DOHH2 (cell line): ENCODE data around the gene SLCO2A1.

ENCODE experiments used
- H3F3A ChIP-seq: fragments of 200-600 bp; sonication (generic), shearing (Covaris generic); 2 replicates; pipeline ENCODE4 v1.6.0; 2016; ENCODE audit warnings: antibody characterized with exemption, mild to moderate bottlenecking; ENCODE audit not compliant: control insufficient read depth, insufficient read depth
- H3K27ac ChIP-seq: fragments of 200-600 bp; sonication (generic); 2 replicates; pipeline ENCODE4 v1.5.1; 2014; ENCODE audit warnings: low read depth, mild to moderate bottlenecking, low read length, moderate library complexity
- H3K27me3 ChIP-seq: fragments of 200-600 bp; sonication (generic); 2 replicates; pipeline ENCODE4 v1.6.1; 2014; ENCODE audit warnings: mild to moderate bottlenecking, low read length, mixed read lengths; ENCODE audit not compliant: control insufficient read depth
- H3K36me3 ChIP-seq: fragments of 200-600 bp; sonication (generic); 2 replicates; pipeline ENCODE4 v1.6.1; 2014; ENCODE audit warnings: mild to moderate bottlenecking, low read length, moderate library complexity, mixed read lengths; ENCODE audit not compliant: control insufficient read depth
- H3K4me1 ChIP-seq: fragments of 200-600 bp; sonication (generic); 2 replicates; pipeline ENCODE4 v1.6.1; 2014; ENCODE audit warnings: mild to moderate bottlenecking, low read length, mixed read lengths; ENCODE audit not compliant: control insufficient read depth
- H3K4me2 ChIP-seq: fragments of 200-600 bp; sonication (generic); 2 replicates; pipeline ENCODE4 v1.6.0; 2014; ENCODE audit warnings: mild to moderate bottlenecking, low read length, moderate library complexity
- H3K4me3 ChIP-seq: fragments of 200-600 bp; sonication (generic); 2 replicates; pipeline ENCODE4 v1.5.1; 2014; ENCODE audit warnings: mild to moderate bottlenecking, low read length, mixed read lengths
- H3K79me2 ChIP-seq: fragments of 200-600 bp; sonication (generic); 2 replicates; pipeline ENCODE4 v1.6.1; 2014; ENCODE audit warnings: mild to moderate bottlenecking, low read length, mixed read lengths; ENCODE audit not compliant: control insufficient read depth
- H3K9me2 ChIP-seq: fragments of 200-600 bp; sonication (generic); replicated peaks from 2 replicates; pipeline ENCODE4 v1.6.1; 2014; ENCODE audit warnings: mild to moderate bottlenecking, low read length, mixed read lengths; ENCODE audit not compliant: control insufficient read depth
- H3K9me3 ChIP-seq: fragments of 200-600 bp; sonication (generic); 2 replicates; pipeline ENCODE4 v1.6.1; 2014; ENCODE audit warnings: antibody characterized with exemption, low read length, mixed read lengths; ENCODE audit not compliant: control insufficient read depth, insufficient read depth
- H4K20me1 ChIP-seq: fragments of 200-600 bp; sonication (generic); 2 replicates; pipeline ENCODE4 v1.6.0; 2014; ENCODE audit warnings: low read depth, mild to moderate bottlenecking, antibody characterized with exemption, low read length, moderate library complexity; ENCODE audit not compliant: control insufficient read depth, insufficient read depth
- EZH2phosphoT487 ChIP-seq: fragments of 200-600 bp; sonication (generic); IDR thresholded peaks from 2 replicates; pipeline ENCODE4 v1.6.1; 2017; ENCODE audit warnings: borderline replicate concordance, mild to moderate bottlenecking, antibody characterized with exemption, low read length, moderate library complexity, mixed read lengths
- TF ChIP-seq, protein P1 (sequence below): fragments of 200-600 bp; sonication (generic); IDR thresholded peaks from one replicate; pipeline ENCODE4 v1.5.1; 2014; ENCODE audit warnings: antibody characterized with exemption, mild to moderate bottlenecking, low read depth, low read length; ENCODE audit not compliant: poor library complexity, severe bottlenecking

The SLCO2A1 gene

DNA sequence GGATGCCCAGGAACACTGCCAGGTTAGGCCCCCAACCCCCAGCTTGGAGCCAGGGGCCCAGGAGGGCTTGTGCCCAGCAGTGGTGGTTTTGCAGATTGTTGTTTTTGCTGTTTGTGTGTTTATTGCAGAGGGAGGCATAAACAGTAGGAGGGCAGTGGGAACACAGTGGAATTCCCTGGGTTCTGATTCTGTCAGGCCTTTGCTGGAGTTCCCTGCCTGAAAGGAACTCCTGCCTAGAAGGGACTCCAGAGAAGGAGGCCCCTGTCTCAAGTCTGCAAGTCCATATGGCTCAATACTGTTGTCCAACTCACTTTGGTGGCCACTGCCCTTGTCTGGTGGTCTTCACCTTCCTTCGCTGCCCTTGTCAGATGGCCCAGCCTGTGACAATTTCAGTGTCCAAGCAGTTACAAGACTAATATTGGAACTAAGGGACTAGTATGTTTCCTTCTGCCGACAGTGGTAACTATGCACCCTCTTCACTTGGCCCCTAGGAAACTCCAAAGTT is 86.6 kb downstream of the SLCO2A1 start:
- Histone ChIP-seq H3K4me3 (no peak overlapping the region), H3K79me2 (no peaks in the 10 kb centered on the region), H3K4me1 (no peaks in the 10 kb centered on the region), H3K36me3 (no peaks in the 10 kb centered on the region), H3K27me3 (no peaks in the 10 kb centered on the region), H3F3A (no peaks in the 10 kb centered on the region), H3K27ac (no peak overlapping the region), H3K9me3 (no peaks in the 10 kb centered on the region), H3K4me2 (no peak overlapping the region), H4K20me1 (no peaks in the 10 kb centered on the region), H3K9me2 (no peaks in the 10 kb centered on the region)
- TF ChIP-seq EZH2phosphoT487 = no peak
- TF ChIP-seq, protein P1, sequence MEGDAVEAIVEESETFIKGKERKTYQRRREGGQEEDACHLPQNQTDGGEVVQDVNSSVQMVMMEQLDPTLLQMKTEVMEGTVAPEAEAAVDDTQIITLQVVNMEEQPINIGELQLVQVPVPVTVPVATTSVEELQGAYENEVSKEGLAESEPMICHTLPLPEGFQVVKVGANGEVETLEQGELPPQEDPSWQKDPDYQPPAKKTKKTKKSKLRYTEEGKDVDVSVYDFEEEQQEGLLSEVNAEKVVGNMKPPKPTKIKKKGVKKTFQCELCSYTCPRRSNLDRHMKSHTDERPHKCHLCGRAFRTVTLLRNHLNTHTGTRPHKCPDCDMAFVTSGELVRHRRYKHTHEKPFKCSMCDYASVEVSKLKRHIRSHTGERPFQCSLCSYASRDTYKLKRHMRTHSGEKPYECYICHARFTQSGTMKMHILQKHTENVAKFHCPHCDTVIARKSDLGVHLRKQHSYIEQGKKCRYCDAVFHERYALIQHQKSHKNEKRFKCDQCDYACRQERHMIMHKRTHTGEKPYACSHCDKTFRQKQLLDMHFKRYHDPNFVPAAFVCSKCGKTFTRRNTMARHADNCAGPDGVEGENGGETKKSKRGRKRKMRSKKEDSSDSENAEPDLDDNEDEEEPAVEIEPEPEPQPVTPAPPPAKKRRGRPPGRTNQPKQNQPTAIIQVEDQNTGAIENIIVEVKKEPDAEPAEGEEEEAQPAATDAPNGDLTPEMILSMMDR = no peak

DNA sequence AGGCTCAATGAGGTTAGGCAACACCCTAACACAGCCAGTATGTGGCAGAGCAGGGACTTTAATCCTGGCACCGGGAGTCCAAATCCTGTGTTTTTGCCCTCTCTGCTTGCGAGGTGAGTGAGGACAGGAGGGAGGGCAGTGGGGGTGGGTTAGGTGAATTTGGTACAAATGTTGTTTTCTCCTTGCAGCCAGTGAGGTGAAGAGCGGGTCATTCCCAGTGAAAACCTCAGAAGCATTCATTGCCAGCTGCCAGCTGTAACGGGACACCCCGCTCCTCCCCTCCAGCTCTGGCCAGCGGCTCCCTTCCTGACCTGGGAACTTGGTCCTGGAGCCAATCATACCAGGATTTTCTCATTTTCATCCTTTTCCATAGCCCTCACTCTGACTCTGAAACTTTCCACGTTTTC is 88.3 kb downstream of the SLCO2A1 start:
- Histone ChIP-seq H3K9me3 (no peaks in the 10 kb centered on the region), H3K9me2 (no peaks in the 10 kb centered on the region), H3K4me2 (no peak overlapping the region), H3F3A (no peaks in the 10 kb centered on the region), H3K4me3 (no peak overlapping the region), H3K79me2 (no peaks in the 10 kb centered on the region), H4K20me1 (no peaks in the 10 kb centered on the region), H3K27me3 (no peaks in the 10 kb centered on the region), H3K4me1 (no peaks in the 10 kb centered on the region), H3K27ac (no peak overlapping the region), H3K36me3 (no peaks in the 10 kb centered on the region)
- TF ChIP-seq EZH2phosphoT487 = no peak
- TF ChIP-seq, protein P1 = no peak

DNA sequence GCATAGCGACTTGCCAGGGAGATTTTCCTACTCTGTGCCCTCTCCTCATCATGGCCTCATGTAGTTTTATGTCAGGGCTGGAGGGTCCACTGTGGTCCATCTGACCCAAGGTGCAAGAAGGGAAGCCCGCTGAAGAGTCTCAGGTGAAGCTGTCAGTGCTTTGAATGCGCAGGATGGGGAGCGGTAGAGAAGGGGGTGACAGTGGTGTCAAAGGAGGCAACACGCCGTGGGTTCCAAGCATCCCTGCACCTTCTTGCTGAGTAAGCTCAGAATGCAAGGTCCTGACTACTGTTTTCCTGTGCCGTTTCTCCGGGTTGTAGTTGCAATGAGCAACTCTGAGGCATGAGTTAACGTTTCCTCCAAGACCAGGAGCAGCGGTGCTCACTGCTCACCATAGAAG is 89.2 kb downstream of the SLCO2A1 start:
- H3K36me3 ChIP-seq = no peaks in the 10 kb centered on the region
- H3K4me2 ChIP-seq = no peak overlapping the region
- H4K20me1 ChIP-seq = no peaks in the 10 kb centered on the region
- no peaks in the 10 kb centered on the region for H3K4me1 ChIP-seq
- no peaks in the 10 kb centered on the region for H3F3A ChIP-seq
- TF ChIP-seq EZH2phosphoT487 = no peak
- TF ChIP-seq, protein P1 = no peak
- H3K27ac ChIP-seq = no peak overlapping the region
- H3K4me3 ChIP-seq = no peak overlapping the region
- H3K27me3 ChIP-seq = no peaks in the 10 kb centered on the region
- H3K9me3 ChIP-seq = no peaks in the 10 kb centered on the region
- no peaks in the 10 kb centered on the region for H3K79me2 ChIP-seq
- H3K9me2 ChIP-seq = no peaks in the 10 kb centered on the region

DNA sequence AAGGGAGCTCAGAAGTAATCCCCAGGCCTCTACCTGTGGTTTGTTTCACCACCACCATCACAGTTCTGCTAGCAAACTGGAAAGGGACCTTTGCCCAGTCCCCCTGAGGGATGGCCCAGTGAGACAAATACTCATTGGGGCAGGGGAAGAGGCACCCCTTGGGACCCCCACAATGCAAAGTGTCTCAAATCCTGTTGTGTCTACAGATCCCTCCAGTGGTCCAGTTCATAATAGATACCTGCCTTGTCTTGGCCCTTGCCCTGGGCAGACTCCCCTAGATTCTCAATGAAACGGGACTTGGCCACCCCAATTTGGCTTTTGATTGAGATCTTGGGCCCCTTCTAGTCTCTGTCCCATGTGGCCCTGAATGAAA is 90.3 kb downstream of the SLCO2A1 start:
- TF ChIP-seq EZH2phosphoT487 = no peak
- TF ChIP-seq, protein P1 = no peak
- Histone ChIP-seq H3K4me2 (no peak overlapping the region), H3K27me3 (no peaks in the 10 kb centered on the region), H4K20me1 (no peaks in the 10 kb centered on the region), H3K4me1 (no peaks in the 10 kb centered on the region), H3K4me3 (no peak overlapping the region), H3K27ac (no peak overlapping the region), H3K36me3 (no peaks in the 10 kb centered on the region), H3K79me2 (no peaks in the 10 kb centered on the region), H3F3A (no peaks in the 10 kb centered on the region), H3K9me2 (no peaks in the 10 kb centered on the region), H3K9me3 (no peaks in the 10 kb centered on the region)
